SK-N-SH treated with all-trans-retinoic acid at 6 μM for 48 hours (cell line): Measurements from ENCODE around the gene RSAD2.

Experiments
- ATAC-seq: fragments of 200-7000 bp; cut with Tn5 transposase; 3 replicates; pipeline ENCODE4 v1.9.1; 2020; ENCODE audit warnings: mild to moderate bottlenecking, moderate library complexity
- ARNTL ChIP-seq: fragments of 450-650 bp; formaldehyde crosslinking; IDR thresholded peaks from 2 replicates; pipeline ENCODE4 v1.5.0; 2020; ENCODE audit warnings: low read depth, mild to moderate bottlenecking, moderate library complexity, borderline replicate concordance
- BACH2 ChIP-seq: fragments of 250-450 bp; sonication (Bioruptor Pico); IDR thresholded peaks from 2 replicates; pipeline ENCODE4 v1.9.0; 2021; ENCODE audit warnings: mild to moderate bottlenecking, borderline replicate concordance
- CSRNP3 ChIP-seq: fragments of 250-450 bp; sonication (Bioruptor Pico); IDR thresholded peaks from 2 replicates; pipeline ENCODE4 v1.5.1; 2021; ENCODE audit warnings: mild to moderate bottlenecking, moderate library complexity
- ESRRG ChIP-seq: fragments of 250-450 bp; sonication (Bioruptor Pico); IDR thresholded peaks from 2 replicates; pipeline ENCODE4 v1.6.1; 2021; ENCODE audit warnings: mild to moderate bottlenecking
- GLIS3 ChIP-seq: fragments of 250-450 bp; sonication (Bioruptor Pico); IDR thresholded peaks from 2 replicates; pipeline ENCODE4 v1.5.0; 2020; ENCODE audit warnings: mild to moderate bottlenecking, moderate library complexity
- ISL1 ChIP-seq: fragments of 250-450 bp; sonication (Bioruptor Pico); IDR thresholded peaks from 2 replicates; pipeline ENCODE4 v2.1.2; 2022; ENCODE audit warnings: mild to moderate bottlenecking, moderate library complexity
- OSR1 ChIP-seq: fragments of 250-450 bp; sonication (Bioruptor Pico); IDR thresholded peaks from 2 replicates; pipeline ENCODE4 v1.8.0; 2022; ENCODE audit warnings: moderate library complexity, mild to moderate bottlenecking, inconsistent platforms
- PATZ1 ChIP-seq: fragments of 250-450 bp; sonication (Bioruptor Pico); IDR thresholded peaks from 2 replicates; pipeline ENCODE4 v1.8.0; 2020; ENCODE audit warnings: mild to moderate bottlenecking, moderate library complexity, borderline replicate concordance
- POU6F1 ChIP-seq: fragments of 250-450 bp; sonication (Bioruptor Pico); IDR thresholded peaks from 2 replicates; pipeline ENCODE4 v1.8.0; 2021; ENCODE audit warnings: low read depth, mild to moderate bottlenecking, moderate library complexity, borderline replicate concordance
- PPARA ChIP-seq: fragments of 250-450 bp; sonication (Bioruptor Pico); IDR thresholded peaks from 2 replicates; pipeline ENCODE4 v1.5.0; 2020; ENCODE audit warnings: mild to moderate bottlenecking, borderline replicate concordance
- RARB ChIP-seq: fragments of 250-450 bp; sonication (Bioruptor Pico); IDR thresholded peaks from 2 replicates; pipeline ENCODE4 v1.8.0; 2021; ENCODE audit warnings: mild to moderate bottlenecking, moderate library complexity
- SNAI2 ChIP-seq: fragments of 250-450 bp; sonication (Bioruptor Pico); IDR thresholded peaks from 2 replicates; pipeline ENCODE4 v1.5.0; 2020; ENCODE audit warnings: mild to moderate bottlenecking, moderate library complexity
- TCF4 ChIP-seq: fragments of 250-450 bp; sonication (Bioruptor Pico); IDR thresholded peaks from 2 replicates; pipeline ENCODE4 v1.8.0; 2021; ENCODE audit warnings: mild to moderate bottlenecking, moderate library complexity, borderline replicate concordance
- TOX ChIP-seq: fragments of 250-450 bp; sonication (Bioruptor Pico); IDR thresholded peaks from 2 replicates; pipeline ENCODE4 v1.8.0; 2021; ENCODE audit warnings: mild to moderate bottlenecking, moderate library complexity, borderline replicate concordance
- TSHZ2 ChIP-seq: fragments of 250-450 bp; sonication (Bioruptor Pico); IDR thresholded peaks from 2 replicates; pipeline ENCODE4 v1.5.0; 2020; ENCODE audit warnings: mild to moderate bottlenecking, moderate library complexity
- ZC3H10 ChIP-seq: fragments of 250-450 bp; sonication (Bioruptor Pico); IDR thresholded peaks from 2 replicates; pipeline ENCODE4 v1.5.1; 2021; ENCODE audit warnings: mild to moderate bottlenecking, moderate library complexity
- ZFP3 ChIP-seq: fragments of 250-450 bp; sonication (Bioruptor Pico); IDR thresholded peaks from 2 replicates; pipeline ENCODE4 v1.5.0; 2020; ENCODE audit warnings: mild to moderate bottlenecking, moderate library complexity
- ZFP30 ChIP-seq: fragments of 450-650 bp; formaldehyde crosslinking; IDR thresholded peaks from 2 replicates; pipeline ENCODE4 v1.5.0; 2022; ENCODE audit warnings: mild to moderate bottlenecking, moderate library complexity
- ZNF565 ChIP-seq: fragments of 450-650 bp; formaldehyde crosslinking; conservative IDR thresholded peaks from 2 replicates; pipeline ENCODE4 v1.5.0; 2020; ENCODE audit warnings: low read depth, mild to moderate bottlenecking, moderate library complexity
- ZNF70 ChIP-seq: fragments of 450-650 bp; formaldehyde crosslinking; IDR thresholded peaks from 2 replicates; pipeline ENCODE4 v1.5.0; 2020; ENCODE audit warnings: mild to moderate bottlenecking, moderate library complexity
- ZNF8 ChIP-seq: fragments of 450-650 bp; formaldehyde crosslinking; IDR thresholded peaks from 2 replicates; pipeline ENCODE4 v1.5.0; 2020; ENCODE audit warnings: mild to moderate bottlenecking, moderate library complexity

RSAD2 gene

GRCh38 chr2:6885968-6886367 is 8.4 kb downstream of the RSAD2 start:
- no peak for TF ChIP-seq ZFP30 (CRISPR knock-in tag)
- TF ChIP-seq TOX (CRISPR knock-in tag), result no peak
- no peak for TF ChIP-seq GLIS3 (CRISPR knock-in tag)
- no peak for TF ChIP-seq SNAI2 (CRISPR knock-in tag)
- TF ChIP-seq PPARA (CRISPR knock-in tag), result no peak
- TF ChIP-seq ZFP3 (CRISPR knock-in tag), result no peak
- TF ChIP-seq, all 23 proteins: peak for 0
- ATAC-seq, result no peak

- TF ChIP-seq ZNF565 (CRISPR knock-in tag) (no peak), ZNF8 (CRISPR knock-in tag) (no peak), ZC3H10 (CRISPR knock-in tag) (no peak), PATZ1 (CRISPR knock-in tag) (no peak), ARNTL (CRISPR knock-in tag) (no peak), OSR1 (no peak), ISL1 (CRISPR knock-in tag) (no peak), SNAI2 (CRISPR knock-in tag) (no peak), TOX (CRISPR knock-in tag) (no peak), CSRNP3 (CRISPR knock-in tag) (no peak), RARB (CRISPR knock-in tag) (no peak), ZFP30 (CRISPR knock-in tag) (no peak), BACH2 (CRISPR knock-in tag) (no peak), TCF4 (CRISPR knock-in tag) (no peak), TSHZ2 (CRISPR knock-in tag) (no peak), ESRRG (CRISPR knock-in tag) (no peak), ZFP3 (CRISPR knock-in tag) (no peak), PPARA (CRISPR knock-in tag) (no peak), POU6F1 (CRISPR knock-in tag) (no peak), ZNF70 (no peak)
- no peak for ATAC-seq
Measured at GRCh38 chr2:6887751-6888192, 10.2 kb downstream of the RSAD2 start.

- TF ChIP-seq TOX (CRISPR knock-in tag) (no peak), ISL1 (CRISPR knock-in tag) (no peak), ZFP3 (CRISPR knock-in tag) (no peak), GLIS3 (CRISPR knock-in tag) (no peak), ESRRG (CRISPR knock-in tag) (no peak), ZNF8 (CRISPR knock-in tag) (no peak), PPARA (CRISPR knock-in tag) (no peak), SNAI2 (CRISPR knock-in tag) (no peak), OSR1 (no peak), PATZ1 (CRISPR knock-in tag) (no peak), ZNF565 (CRISPR knock-in tag) (no peak), BACH2 (CRISPR knock-in tag) (no peak)
- TF ChIP-seq, all 23 proteins: peak for 0
- no peak for ATAC-seq
Measured at GRCh38 chr2:6888724-6889123, 11.1 kb downstream of the RSAD2 start.
